ENCODE results near the gene MTMR2. TPM values are rescaled to one million over a fixed set of nuclear protein-coding genes. Genes with fewer than 3 reads are reported as not detected.

The MTMR2 gene
- polyA plus RNA-seq, 1 of the 3 experiments (the other 2 are of a cell fraction) = 8.6 TPM

DNA sequence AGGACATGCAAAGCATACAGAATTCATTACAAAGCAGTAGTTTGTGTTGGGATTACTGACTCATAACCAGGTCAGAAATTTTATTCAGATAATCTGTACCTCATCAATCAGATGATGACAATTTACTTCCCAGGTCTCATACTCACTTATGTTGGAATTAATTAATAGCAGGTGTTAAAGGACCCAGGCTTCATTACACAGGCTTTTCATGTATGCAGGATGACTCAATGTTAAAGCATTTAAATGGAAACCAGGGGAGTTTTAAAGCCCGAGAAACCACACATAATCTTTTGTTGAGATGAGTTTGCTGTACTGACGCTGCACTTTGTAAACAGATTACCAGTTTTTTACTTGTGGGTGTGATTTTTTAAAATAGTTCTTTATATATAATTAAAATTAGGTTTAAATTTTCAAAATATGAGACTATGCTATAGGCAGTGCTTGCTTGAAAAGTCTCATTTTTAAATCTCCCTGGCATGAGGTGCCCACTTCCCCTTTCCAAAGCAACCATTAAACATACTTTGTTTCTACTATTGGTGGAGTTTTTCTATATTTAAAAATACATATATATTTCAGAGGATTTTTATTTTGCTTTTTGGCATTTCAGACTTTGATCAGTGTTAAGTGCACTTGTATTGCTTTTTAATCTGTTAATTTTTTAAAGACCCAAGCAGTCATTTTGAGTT lies 92.6 kb downstream of the MTMR2 start (continued):
- TF ChIP-seq, protein P1, sequence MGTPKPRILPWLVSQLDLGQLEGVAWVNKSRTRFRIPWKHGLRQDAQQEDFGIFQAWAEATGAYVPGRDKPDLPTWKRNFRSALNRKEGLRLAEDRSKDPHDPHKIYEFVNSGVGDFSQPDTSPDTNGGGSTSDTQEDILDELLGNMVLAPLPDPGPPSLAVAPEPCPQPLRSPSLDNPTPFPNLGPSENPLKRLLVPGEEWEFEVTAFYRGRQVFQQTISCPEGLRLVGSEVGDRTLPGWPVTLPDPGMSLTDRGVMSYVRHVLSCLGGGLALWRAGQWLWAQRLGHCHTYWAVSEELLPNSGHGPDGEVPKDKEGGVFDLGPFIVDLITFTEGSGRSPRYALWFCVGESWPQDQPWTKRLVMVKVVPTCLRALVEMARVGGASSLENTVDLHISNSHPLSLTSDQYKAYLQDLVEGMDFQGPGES (IDR thresholded peaks at IDR 0.05; ENCODE audit: low read depth, low read length) = no peak
- TF ChIP-seq, protein P2, sequence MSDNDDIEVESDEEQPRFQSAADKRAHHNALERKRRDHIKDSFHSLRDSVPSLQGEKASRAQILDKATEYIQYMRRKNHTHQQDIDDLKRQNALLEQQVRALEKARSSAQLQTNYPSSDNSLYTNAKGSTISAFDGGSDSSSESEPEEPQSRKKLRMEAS (IDR thresholded peaks at IDR 0.05; ENCODE audit: low read depth) = 0 out of 2 replicates have a peak, but pooled peaks have one; percentile 23
- no peak for TF ChIP-seq RFX5 (IDR thresholded peaks at IDR 0.05; ENCODE audit: low read length)
- TF ChIP-seq, protein P3, sequence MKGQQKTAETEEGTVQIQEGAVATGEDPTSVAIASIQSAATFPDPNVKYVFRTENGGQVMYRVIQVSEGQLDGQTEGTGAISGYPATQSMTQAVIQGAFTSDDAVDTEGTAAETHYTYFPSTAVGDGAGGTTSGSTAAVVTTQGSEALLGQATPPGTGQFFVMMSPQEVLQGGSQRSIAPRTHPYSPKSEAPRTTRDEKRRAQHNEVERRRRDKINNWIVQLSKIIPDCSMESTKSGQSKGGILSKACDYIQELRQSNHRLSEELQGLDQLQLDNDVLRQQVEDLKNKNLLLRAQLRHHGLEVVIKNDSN (IDR thresholded peaks at IDR 0.05; ENCODE audit: borderline replicate concordance, low read depth) = peak; percentile 11; the same call in 1 of the 2 replicates
- TF ChIP-seq TAF1 (IDR thresholded peaks at IDR 0.05; ENCODE audit: borderline replicate concordance, low read depth, low read length) = no peak
- no peak for TF ChIP-seq CHD2 (IDR thresholded peaks at IDR 0.05; ENCODE audit: low read length, partially characterized antibody)
- TF ChIP-seq, protein P4, sequence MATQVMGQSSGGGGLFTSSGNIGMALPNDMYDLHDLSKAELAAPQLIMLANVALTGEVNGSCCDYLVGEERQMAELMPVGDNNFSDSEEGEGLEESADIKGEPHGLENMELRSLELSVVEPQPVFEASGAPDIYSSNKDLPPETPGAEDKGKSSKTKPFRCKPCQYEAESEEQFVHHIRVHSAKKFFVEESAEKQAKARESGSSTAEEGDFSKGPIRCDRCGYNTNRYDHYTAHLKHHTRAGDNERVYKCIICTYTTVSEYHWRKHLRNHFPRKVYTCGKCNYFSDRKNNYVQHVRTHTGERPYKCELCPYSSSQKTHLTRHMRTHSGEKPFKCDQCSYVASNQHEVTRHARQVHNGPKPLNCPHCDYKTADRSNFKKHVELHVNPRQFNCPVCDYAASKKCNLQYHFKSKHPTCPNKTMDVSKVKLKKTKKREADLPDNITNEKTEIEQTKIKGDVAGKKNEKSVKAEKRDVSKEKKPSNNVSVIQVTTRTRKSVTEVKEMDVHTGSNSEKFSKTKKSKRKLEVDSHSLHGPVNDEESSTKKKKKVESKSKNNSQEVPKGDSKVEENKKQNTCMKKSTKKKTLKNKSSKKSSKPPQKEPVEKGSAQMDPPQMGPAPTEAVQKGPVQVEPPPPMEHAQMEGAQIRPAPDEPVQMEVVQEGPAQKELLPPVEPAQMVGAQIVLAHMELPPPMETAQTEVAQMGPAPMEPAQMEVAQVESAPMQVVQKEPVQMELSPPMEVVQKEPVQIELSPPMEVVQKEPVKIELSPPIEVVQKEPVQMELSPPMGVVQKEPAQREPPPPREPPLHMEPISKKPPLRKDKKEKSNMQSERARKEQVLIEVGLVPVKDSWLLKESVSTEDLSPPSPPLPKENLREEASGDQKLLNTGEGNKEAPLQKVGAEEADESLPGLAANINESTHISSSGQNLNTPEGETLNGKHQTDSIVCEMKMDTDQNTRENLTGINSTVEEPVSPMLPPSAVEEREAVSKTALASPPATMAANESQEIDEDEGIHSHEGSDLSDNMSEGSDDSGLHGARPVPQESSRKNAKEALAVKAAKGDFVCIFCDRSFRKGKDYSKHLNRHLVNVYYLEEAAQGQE (IDR thresholded peaks at IDR 0.05; ENCODE audit: low read depth, low read length) = no peak
- peak; percentile 90 for TF ChIP-seq FOSL2 (IDR thresholded peaks at IDR 0.05; ENCODE audit: borderline replicate concordance, low read depth)
- TF ChIP-seq, protein P5, sequence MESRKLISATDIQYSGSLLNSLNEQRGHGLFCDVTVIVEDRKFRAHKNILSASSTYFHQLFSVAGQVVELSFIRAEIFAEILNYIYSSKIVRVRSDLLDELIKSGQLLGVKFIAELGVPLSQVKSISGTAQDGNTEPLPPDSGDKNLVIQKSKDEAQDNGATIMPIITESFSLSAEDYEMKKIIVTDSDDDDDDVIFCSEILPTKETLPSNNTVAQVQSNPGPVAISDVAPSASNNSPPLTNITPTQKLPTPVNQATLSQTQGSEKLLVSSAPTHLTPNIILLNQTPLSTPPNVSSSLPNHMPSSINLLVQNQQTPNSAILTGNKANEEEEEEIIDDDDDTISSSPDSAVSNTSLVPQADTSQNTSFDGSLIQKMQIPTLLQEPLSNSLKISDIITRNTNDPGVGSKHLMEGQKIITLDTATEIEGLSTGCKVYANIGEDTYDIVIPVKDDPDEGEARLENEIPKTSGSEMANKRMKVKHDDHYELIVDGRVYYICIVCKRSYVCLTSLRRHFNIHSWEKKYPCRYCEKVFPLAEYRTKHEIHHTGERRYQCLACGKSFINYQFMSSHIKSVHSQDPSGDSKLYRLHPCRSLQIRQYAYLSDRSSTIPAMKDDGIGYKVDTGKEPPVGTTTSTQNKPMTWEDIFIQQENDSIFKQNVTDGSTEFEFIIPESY (IDR thresholded peaks at IDR 0.05; ENCODE audit: borderline replicate concordance, low read depth) = 0 out of 2 replicates have a peak, but pooled peaks have one; percentile 59
